Ishikawa (cell line): ENCODE data around the gene SV2C.

Experiments
- CEBPB ChIP-seq: IDR thresholded peaks from 2 replicates; pipeline ENCODE4 v1.6.1; 2012
- CREB1 ChIP-seq: IDR thresholded peaks from 2 replicates; pipeline ENCODE4 v1.6.1; 2012; ENCODE audit warnings: low read depth
- EGR1 ChIP-seq: IDR thresholded peaks from 2 replicates; pipeline ENCODE4 v1.6.1; 2012
- EP300 ChIP-seq: IDR thresholded peaks from 2 replicates; pipeline ENCODE4 v1.6.1; 2012; ENCODE audit warnings: borderline replicate concordance
- FOXM1 ChIP-seq: IDR thresholded peaks from 2 replicates; pipeline ENCODE4 v1.6.1; 2012; ENCODE audit warnings: low read depth, borderline replicate concordance
- MAX ChIP-seq: IDR thresholded peaks from 2 replicates; pipeline ENCODE4 v1.6.1; 2012
- NFIC ChIP-seq: IDR thresholded peaks from 2 replicates; pipeline ENCODE4 v1.6.1; 2012
- RAD21 ChIP-seq: IDR thresholded peaks from 2 replicates; pipeline ENCODE4 v1.6.1; 2012; ENCODE audit warnings: low read depth
- REST ChIP-seq: IDR thresholded peaks from 2 replicates; pipeline ENCODE4 v1.6.1; 2012; ENCODE audit warnings: low read depth, mild to moderate bottlenecking
- TAF1 ChIP-seq: IDR thresholded peaks from 2 replicates; pipeline ENCODE4 v1.6.1; 2012; ENCODE audit warnings: low read depth, mild to moderate bottlenecking
- TCF12 ChIP-seq: IDR thresholded peaks from 2 replicates; pipeline ENCODE4 v1.6.1; 2012; ENCODE audit warnings: low read depth
- TEAD4 ChIP-seq: IDR thresholded peaks from 2 replicates; pipeline ENCODE4 v1.6.1; 2012
- USF1 ChIP-seq: IDR thresholded peaks from 2 replicates; pipeline ENCODE4 v1.6.1; 2012
- YY1 ChIP-seq: IDR thresholded peaks from 2 replicates; pipeline ENCODE4 v1.6.1; 2012; ENCODE audit warnings: low read depth
- ZBTB7A ChIP-seq: IDR thresholded peaks from 2 replicates; pipeline ENCODE4 v1.6.1; 2012; ENCODE audit warnings: low read depth

The SV2C gene

GRCh38 chr5:76225336-76225735 lies 142.2 kb downstream of the SV2C start:
- TF ChIP-seq CREB1 (no peak), RAD21 (no peak), ZBTB7A (no peak), TEAD4 (no peak), CEBPB (no peak)

- TF ChIP-seq TEAD4 = no peak
Observed at GRCh38 chr5:76229900-76230299, 146.7 kb downstream of the SV2C start.

GRCh38 chr5:76230711-76231285 lies 147.6 kb downstream of the SV2C start:
- TF ChIP-seq FOXM1 (no peak), EGR1 (no peak), RAD21 (no peak), YY1 (no peak), NFIC (no peak), TAF1 (no peak), CEBPB (no peak), CREB1 (no peak), ZBTB7A (no peak), MAX (no peak), TCF12 (no peak), TEAD4 (no peak), EP300 (no peak), USF1 (no peak), REST (no peak)

- TF ChIP-seq EGR1 (no peak), NFIC (no peak), RAD21 (no peak), YY1 (no peak), TCF12 (no peak), EP300 (no peak), TEAD4 (no peak), REST (no peak), ZBTB7A (no peak), FOXM1 (no peak), CEBPB (no peak), MAX (no peak), CREB1 (no peak), TAF1 (no peak), USF1 (no peak)
Observed at GRCh38 chr5:76234665-76235064, 151.5 kb downstream of the SV2C start.

- TF ChIP-seq EGR1 = no peak
- no peak for TF ChIP-seq CEBPB
- TF ChIP-seq TAF1 = no peak
- TF ChIP-seq MAX = no peak
- TF ChIP-seq EP300 = no peak
- TF ChIP-seq USF1 = no peak
- TF ChIP-seq TCF12 = no peak
- no peak for TF ChIP-seq TEAD4
- no peak for TF ChIP-seq CREB1
- no peak for TF ChIP-seq YY1
- no peak for TF ChIP-seq NFIC
- no peak for TF ChIP-seq FOXM1
- TF ChIP-seq RAD21 = no peak
- TF ChIP-seq REST = no peak
- no peak for TF ChIP-seq ZBTB7A
Observed at GRCh38 chr5:76236684-76237083, 153.5 kb downstream of the SV2C start.
